GM18867 (cell line): ENCODE results near the gene SLC25A38.
"Not testable (repeated sequence)": the region's sequence is repeated elsewhere in the genome, so short reads cannot be mapped to it uniquely, and the experiment has no call there.

ENCODE experiments used
- ATAC-seq: cut with Tn5 transposase; IDR thresholded peaks from one replicate; pipeline ENCODE4 v1.9.1; 2021; ENCODE audit warnings: mild to moderate bottlenecking, moderate library complexity; ENCODE audit not compliant: unreplicated experiment

The SLC25A38 gene

DNA sequence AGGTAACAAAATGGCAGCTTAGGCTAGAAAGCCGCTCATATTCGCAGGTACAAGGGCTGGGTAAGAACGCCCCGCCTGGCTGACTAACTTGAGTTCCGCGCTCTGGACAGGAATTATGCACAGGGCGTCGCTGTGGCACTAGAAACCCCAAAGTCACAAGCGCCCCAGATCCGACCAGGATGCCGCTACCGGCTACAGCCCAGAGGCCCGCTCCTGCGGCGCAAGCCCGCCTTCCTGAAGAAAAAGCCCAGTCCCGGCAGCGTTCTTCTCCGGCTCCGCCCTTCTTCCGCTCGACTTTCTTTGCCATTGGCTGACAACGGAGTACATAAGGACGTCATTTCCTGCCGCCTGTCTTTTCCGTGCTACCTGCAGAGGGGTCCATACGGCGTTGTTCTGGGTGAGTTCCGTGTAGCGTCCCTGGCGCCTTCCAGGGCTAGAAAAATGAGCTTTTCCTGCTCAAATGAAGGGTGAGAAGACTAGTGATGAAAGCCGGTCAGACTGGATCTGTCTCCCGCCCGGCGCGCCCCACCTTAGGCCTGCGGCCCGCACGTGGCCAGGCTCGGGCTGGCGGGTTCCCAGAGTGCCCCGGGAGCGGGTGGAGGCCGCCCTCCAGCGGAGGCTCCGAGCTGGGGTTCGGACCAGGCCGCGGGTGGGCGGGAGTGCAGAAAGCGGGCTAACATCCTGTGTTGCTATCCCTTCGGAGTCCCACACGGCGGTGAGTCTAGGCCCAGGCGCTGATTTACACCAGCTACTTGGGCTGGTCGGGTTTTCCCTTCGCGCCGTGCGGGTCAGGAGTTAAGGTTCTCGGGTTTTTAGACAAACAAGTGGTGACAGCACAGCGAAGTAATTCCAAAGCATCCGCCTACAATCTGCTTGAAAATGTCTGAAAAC, 23.4 kb downstream of the SLC25A38 start, which contains the start of gene RPSA:
RPSA (plus strand) TSS at position 353 of the 891 bp plus-strand sequence. CDS start 934 bp downstream, outside the sequence.
- peak; percentile 90 for ATAC-seq

- no peak for ATAC-seq
Observed at GRCh38 chr3:39407259-39407629, 24.1 kb downstream of the SLC25A38 start.

- no peak for ATAC-seq
Observed at GRCh38 chr3:39407773-39408492, 24.8 kb downstream of the SLC25A38 start.

DNA sequence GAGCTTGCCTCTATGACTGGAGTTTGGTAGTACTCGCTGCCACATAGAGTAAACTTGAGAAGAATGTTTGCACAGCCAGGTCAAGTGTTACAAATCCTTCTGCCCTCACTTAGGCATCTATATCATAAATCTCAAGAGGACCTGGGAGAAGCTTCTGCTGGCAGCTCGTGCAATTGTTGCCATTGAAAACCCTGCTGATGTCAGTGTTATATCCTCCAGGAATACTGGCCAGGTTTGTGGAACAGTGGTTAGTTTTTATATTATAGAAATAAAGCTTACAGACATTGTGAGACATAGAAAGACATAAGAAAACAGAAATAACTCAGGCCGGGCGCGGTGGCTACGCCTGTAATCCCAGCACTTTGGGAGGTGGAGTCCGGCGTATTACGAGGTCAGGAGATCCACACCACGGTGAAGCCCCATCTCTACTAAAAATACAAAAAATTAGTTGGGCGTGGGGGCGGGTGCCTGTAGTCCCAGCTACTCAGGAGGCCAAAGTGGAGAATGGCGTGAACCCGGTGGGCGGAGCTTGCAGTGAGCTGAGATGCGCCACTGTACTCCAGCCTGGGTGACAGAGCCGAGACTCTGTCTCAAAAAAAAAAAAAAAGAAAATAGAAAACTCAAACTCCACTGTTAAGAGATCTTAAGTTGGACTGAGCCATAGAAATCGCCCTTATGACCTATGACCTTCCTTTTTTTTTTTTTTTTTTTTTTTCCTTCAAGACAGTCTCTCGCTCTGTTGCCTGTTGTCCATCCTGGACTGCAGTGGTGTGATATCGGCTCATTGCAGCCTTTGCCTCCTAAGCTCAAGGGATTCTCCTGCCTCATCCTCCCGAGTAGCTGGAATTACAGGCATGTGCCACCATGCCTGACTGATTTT, 25.6 kb downstream of the SLC25A38 start:
- no peak for ATAC-seq

- ATAC-seq = no peak
Observed at GRCh38 chr3:39409514-39410136, 26.5 kb downstream of the SLC25A38 start.

DNA sequence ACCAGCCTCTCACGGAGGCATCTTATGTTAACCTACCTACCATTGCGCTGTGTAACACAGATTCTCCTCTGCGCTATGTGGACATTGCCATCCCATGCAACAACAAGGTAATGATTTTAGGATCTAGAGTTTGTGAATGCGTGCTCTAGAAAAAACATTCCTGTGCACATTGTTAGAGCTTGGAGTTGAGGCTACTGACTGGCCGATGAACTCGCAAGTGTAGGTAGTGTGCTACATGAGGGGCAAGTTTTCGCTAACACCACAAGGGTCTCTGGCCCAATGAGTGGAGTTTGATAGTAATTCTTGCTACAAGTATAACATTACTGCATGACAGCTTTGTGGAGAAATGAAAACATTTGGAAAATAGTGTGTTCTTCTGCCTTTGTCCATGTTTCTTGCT, 27.7 kb downstream of the SLC25A38 start:
- ATAC-seq = no peak

DNA sequence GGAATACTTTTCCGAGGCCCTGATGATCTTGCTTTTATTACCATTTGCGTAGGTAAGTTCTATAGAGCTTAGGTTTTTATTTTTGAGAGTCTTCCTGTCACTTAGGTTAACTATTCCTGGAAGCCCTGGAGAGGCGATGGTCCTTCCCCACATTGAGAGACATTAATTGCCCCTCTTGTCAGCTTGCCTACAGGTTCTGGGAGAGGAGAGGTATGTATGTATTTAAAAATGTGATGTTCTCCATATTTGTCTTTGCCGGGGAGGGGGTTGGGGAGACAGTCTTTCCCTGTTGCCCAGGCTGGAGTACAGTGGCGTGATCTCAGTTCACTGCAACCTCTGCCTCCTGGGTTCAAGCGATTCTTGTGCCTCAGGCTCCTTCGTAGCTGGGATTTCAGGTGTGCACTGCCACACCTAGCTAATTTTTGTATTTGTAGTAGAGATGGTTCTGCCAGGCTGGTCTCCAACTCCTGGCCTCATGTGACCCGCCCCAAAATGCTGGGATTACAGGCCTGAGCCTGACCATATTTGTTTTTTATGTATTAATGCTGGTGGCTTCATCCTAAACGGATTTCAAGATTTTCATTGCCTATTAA, 29.6 kb downstream of the SLC25A38 start:
- ATAC-seq = no peak

DNA sequence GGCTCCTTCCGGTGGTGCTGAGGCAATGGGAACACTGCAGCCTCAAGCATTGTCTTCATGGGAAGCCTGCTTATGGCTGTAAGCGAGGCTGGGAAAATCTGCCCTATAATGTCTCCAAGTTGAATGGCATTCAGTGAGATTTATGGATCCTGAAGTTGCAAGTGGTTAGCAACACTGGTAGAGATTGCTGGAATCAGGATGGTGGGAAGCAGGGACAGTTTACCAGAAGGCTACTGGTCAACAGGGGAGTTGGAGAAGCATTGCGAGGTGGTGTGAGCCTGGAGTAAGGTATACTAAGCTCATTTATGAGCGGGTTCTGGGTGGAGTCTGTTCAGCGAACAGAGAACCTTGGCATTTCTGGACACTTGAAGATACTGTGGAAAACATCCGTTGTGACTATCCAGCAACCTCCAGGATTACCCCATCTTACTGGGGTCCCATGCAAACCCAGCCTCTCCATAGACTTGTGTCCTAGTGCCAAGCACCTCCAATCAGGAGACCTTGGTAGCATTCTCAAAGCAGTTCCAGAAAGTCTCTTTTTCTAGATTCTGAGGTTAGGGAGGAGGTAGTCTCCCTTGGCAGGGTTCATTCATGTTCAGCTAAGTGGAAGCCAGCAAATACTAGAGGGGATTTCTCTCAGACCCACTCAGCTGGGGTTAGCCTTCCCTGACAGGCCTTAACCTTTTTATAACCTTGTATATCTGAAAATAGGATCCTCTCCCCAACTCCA, 30.7 kb downstream of the SLC25A38 start:
- no peak for ATAC-seq

DNA sequence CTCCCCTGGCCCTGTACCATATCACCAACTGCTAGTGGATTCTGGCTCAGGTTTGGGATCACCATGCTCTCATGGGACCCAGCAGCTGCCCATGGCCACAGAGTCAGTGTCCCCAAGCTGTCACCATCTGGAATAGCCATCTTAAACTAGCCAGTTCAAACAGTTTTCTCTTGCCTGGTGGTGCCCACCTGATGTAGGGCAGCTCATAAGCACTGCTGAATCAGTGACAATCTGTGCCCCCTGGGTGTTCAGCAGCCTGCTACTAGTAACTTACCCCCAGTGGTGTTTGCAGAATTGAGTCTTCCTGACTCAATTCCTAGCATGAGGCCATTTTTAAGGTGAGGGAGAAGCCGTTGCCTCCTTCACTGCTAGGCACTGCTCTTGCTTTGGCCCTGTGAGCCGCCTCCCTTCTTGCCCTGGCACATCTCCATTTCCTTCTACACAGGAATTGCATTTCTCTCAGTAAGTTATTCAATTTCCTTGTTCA, 31.3 kb downstream of the SLC25A38 start:
- ATAC-seq = no peak

- not testable (repeated sequence) for ATAC-seq
Observed at GRCh38 chr3:39415302-39415701, 32.1 kb downstream of the SLC25A38 start.

DNA sequence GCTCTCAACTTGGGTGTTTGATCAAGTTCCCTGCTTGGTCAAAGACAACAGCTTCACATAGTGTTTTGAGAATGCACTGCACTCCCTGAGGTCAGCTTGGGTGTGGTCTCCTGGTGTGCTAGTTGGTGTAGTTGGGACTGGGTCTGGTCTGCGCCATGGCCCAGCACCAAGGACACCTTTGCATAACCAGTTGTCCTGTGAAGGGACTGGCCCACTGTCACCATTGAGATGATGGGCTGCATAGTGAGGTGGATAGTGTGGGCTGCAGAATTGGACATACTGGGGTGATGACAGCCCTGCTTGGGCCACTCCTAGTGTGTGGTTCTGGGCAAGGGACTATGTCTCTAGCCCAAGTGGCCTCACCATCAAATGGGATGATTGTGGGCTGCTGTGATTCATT, 32.8 kb downstream of the SLC25A38 start:
- ATAC-seq = no peak

DNA sequence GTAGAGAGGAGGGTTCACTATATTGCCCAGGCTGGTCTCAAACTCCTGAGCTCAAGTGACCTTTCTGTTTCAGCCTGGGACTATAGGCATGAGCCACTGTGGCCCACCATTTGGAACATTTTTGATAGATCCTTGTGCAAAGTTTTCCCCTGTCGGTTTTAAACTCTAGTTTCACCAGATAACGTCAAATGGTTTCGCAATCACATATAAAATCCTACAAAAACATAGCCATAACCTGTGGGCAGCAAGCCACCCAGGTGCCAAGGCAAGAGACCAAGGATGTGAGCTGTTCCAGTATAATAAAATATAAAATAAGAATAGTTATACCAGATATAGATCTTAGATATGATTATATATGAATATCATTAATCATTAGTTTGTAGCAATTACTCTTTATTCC, 33.8 kb downstream of the SLC25A38 start:
- not testable (repeated sequence) for ATAC-seq

DNA sequence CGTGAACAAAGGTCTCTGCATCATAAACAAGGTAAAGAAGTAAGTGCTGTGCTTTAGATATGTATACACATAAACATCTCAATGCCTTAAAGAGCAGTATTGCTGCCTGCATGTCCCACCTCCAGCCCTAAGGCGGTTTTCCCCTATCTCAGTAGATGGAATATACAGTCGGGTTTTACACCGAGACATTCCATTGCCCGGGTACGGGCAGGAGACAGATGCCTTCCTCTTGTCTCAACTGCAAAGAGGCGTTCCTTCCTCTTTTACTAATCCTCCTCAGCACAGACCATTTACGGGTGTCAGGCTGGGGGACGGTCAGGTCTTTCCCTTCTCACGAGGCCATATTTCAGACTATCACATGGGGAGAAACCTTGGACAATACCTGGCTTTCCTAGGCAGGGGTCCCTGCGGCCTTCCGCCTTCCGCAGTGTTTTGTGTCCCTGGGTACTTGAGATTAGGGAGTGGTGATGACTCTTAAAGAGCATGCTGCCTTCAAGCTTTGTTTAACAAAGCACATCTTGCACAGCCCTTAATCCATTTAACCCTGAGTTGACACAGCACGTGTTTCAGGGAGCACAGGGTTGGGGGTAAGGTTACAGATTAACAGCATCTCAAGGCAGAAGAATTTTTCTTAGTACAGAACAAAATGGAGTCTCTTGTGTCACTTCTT, 35.5 kb downstream of the SLC25A38 start:
- ATAC-seq = not testable (repeated sequence)

GRCh38 chr3:39419742-39420315, 36.7 kb downstream of the SLC25A38 start:
- no peak for ATAC-seq

DNA sequence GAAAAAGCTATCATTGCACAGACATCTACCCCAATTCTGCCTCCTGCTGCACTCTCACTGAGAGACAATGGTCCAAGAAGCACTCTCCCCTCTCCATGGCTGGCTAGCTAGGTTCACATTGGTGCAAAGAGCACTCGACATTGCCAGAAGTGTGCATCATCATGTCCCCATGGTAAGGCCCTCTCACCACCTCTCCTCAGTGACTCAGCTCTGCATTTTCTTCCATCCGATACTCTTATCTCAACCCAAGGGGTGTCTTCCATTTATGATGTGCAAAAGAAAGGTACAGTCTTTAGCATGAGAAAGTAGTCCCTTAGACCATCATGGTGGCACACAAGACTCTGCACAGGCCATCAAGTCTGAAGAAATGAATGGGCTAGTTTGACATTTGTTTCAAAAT, 37.4 kb downstream of the SLC25A38 start:
- ATAC-seq = no peak

DNA sequence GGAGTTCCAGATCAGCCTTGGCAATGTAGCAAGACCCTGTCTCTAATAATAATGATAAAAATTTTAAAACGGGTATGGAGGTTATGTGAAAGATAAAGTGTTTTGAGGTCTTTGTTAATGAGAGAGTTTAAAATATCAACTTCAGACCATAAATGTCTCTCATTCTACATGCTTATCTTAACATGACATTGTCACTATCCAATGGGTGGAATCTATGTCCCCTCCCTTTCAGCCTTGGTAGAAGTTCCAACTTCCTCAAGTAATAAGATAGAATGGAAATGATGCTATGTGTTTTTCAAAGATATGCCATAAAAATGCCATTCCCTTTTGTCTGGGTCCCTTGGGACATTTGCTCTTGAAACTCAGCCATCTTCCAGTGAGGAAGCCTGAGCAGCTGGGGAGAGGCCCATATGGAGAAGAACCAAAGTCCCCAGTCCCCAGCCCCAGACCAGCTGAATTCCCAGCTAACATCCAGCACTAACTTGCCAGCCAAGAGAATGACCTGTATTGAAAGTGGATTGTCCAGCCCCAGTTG, 40.3 kb downstream of the SLC25A38 start:
- ATAC-seq = no peak

DNA sequence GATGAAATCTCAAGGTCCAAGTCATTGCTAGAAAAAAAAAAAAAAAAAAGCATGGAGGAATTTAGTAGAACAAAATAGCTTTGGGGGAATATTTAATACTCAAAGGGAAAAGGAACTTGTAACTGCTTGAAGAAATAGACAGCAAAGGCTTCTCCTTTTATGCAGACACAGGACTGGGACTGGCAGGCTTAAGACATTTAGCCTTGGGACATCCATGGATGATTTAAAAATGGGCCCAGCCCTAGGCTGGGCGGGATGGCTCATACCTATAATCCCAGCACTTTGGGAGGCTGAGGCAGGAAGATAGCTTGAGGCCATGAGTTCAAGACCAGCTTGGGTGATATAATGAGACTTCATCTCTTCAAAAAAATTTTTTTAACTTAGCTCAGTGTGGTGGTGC, 43.1 kb downstream of the SLC25A38 start:
- no peak for ATAC-seq

- ATAC-seq = no peak
Observed at GRCh38 chr3:39427506-39427905, 44.3 kb downstream of the SLC25A38 start.
